Erythroblast (primary cell): Measurements from ENCODE around the gene CRACR2A.

Source experiments
- GATA1 ChIP-seq: IDR thresholded peaks from 2 replicates; pipeline ENCODE4 v1.6.1; 2011; ENCODE audit warnings: low read depth, mild to moderate bottlenecking, control low read depth, low read length, moderate library complexity
- POLR2A ChIP-seq: IDR thresholded peaks from 2 replicates; pipeline ENCODE4 v1.6.1; 2011; ENCODE audit warnings: mild to moderate bottlenecking, low read length

- TF ChIP-seq POLR2A (no peak), GATA1 (no peak)
Observed at GRCh38 chr12:3613641-3614395, 139.1 kb downstream of the CRACR2A start.
